Activated naive CD4-positive, alpha-beta T cell treated with anti-CD3 and anti-CD28 coated beads for 36 hours (primary cell): Measurements from ENCODE around the gene MAD1L1. TPM values are rescaled to one million over a fixed set of nuclear protein-coding genes. Genes with fewer than 3 reads are reported as not detected.

ENCODE experiments used
- CTCF ChIA-PET: fragments of 350-600 bp; sonication (Branson Sonifier 250); formaldehyde crosslinking; loops from one replicate; lab custom pipeline; 2021; ENCODE audit warnings: antibody characterized with exemption; lab: Charles Lee
- DNase-seq: peaks from one replicate; pipeline ENCODE4 v3.0.0-alpha.2; 2020
- H3K27ac Mint-ChIP-seq: one replicate; pipeline ENCODE4 v1.8.0; 2021; ENCODE audit warnings: mild to moderate bottlenecking, mixed read lengths
- H3K27me3 Mint-ChIP-seq: one replicate; pipeline ENCODE4 v1.8.0; 2021; ENCODE audit warnings: low read depth, mixed read lengths
- H3K36me3 Mint-ChIP-seq: one replicate; pipeline ENCODE4 v1.8.0; 2021; ENCODE audit warnings: low read depth, mixed read lengths
- H3K4me1 Mint-ChIP-seq: one replicate; pipeline ENCODE4 v1.8.0; 2021; ENCODE audit warnings: low read depth, mixed read lengths
- H3K4me3 Mint-ChIP-seq: one replicate; pipeline ENCODE4 v1.8.0; 2021; ENCODE audit warnings: mild to moderate bottlenecking, moderate library complexity, mixed read lengths
- H3K9me3 Mint-ChIP-seq: one replicate; pipeline ENCODE4 v1.8.0; 2021; ENCODE audit warnings: mixed read lengths
- intact Hi-C: fragments of 100-400 bp; cut with micrococcal nuclease; formaldehyde crosslinking; loops from one replicate; pipeline ENCODE4 v1.15.1; 2023
- total RNA-seq, 2 experiments: library from RNA; stranded (reverse); gene quantifications; one replicate each; pipeline ENCODE4 v1.2.3, GENCODE V29; 2021

Gene MAD1L1
- total RNA-seq, 2 experiments from 2014 or later, result 37.5 to 40.2 TPM

- no peak for DNase-seq
- intact Hi-C loops, result no loop called here
- no peaks in the 10 kb centered on the region for H3K27me3 Mint-ChIP-seq
- peaks cover 13% of the 10 kb centered on the region for H3K9me3 Mint-ChIP-seq
- CTCF ChIA-PET, result no interaction called here
- no peak overlapping the region for H3K4me3 Mint-ChIP-seq
- no peak overlapping the region for H3K27ac Mint-ChIP-seq
- peaks cover 13% of the 10 kb centered on the region for H3K36me3 Mint-ChIP-seq
- H3K4me1 Mint-ChIP-seq, result peaks cover 25% of the 10 kb centered on the region
Measured at GRCh38 chr7:2032030-2032875, 200.5 kb downstream of the MAD1L1 start.

DNA sequence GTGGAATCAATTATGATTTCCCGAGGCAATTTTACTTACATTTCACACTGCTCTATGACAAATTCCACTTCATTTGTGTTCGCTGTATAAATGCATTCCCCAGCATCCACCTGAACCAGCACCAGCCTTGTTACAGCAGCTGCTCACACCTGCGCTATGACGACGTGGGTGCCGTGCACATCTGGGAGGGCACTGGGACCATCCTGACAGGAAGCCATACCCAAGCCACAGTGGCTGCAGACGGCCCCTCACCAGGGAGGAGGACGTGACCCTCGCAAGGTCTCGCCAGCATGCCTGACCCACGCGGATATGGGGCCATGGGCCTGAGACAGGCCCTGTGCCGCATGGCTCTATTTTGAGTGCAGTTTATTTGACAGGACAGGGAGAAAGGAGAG, 201.3 kb downstream of the MAD1L1 start:
- CTCF ChIA-PET, result no interaction called here
- H3K27ac Mint-ChIP-seq, result no peak overlapping the region

DNA sequence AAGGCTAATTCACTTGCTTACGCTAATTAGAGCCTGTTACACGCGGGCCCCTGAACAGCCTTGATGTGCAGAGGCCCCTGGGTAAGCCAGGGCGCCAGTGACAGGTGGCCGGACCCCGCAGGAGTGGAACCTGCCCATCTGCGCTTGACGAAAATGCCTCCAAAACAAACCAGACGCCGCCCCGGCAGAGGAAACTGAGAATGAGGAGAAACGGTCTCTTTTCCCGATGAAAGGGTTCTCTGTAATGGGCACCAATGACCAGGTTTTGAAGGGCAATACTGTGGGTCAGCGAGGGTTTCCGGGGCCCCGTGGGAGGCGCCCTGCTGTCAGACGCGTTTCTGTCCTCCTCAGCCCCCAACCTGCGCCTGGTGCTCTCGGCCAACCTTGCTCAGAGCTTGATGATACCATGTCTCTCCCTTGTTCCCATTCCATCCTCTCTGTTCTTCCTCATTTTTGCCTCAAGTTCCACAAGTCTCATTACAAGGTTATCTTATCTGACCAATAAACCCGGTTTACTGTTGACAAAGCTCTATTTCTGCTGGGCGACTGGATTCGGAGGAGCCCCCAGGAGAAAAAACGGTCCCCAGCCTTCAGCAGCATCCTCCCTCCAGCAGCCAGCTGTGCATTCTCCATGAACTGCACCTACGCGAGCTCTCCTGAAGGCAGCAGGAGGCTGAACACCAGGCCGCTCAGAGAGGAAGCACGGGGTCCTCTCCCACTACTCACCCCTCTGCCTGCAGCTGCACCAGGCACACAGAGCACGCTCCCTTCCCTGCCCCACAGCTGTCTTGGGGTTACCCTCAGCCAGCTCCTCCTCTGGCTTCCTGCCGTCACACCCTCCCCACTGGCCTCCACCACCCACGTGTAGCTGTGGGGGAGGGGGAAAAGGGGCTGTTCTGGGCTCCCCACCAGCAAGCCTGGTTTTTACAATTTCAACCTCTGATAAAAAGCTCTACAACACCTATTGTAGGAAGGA, 202.0 kb downstream of the MAD1L1 start:
- H3K4me1 Mint-ChIP-seq, result peaks cover 18% of the 10 kb centered on the region
- H3K4me3 Mint-ChIP-seq, result no peak overlapping the region
- H3K36me3 Mint-ChIP-seq, result peaks cover 18% of the 10 kb centered on the region
- CTCF ChIA-PET, result no interaction called here
- H3K27ac Mint-ChIP-seq, result no peak overlapping the region
- peaks cover 15% of the 10 kb centered on the region for H3K9me3 Mint-ChIP-seq
- intact Hi-C loops, result no loop called here
- H3K27me3 Mint-ChIP-seq, result no peaks in the 10 kb centered on the region
- no peak for DNase-seq

More for the DNA sequence above, 201.3 kb downstream of the MAD1L1 start:
- Mint-ChIP-seq H3K27me3 (no peaks in the 10 kb centered on the region), H3K36me3 (peaks cover 15% of the 10 kb centered on the region), H3K4me3 (no peak overlapping the region), H3K9me3 (peaks cover 13% of the 10 kb centered on the region), H3K4me1 (peaks cover 18% of the 10 kb centered on the region)
- intact Hi-C loops, result no loop called here
- no peak for DNase-seq

GRCh38 chr7:2029936-2030335, 202.8 kb downstream of the MAD1L1 start:
- CTCF ChIA-PET, result no interaction called here
- Mint-ChIP-seq H3K9me3 (peaks cover 21% of the 10 kb centered on the region), H3K4me1 (peaks cover 18% of the 10 kb centered on the region), H3K27ac (no peak overlapping the region), H3K36me3 (peaks cover 22% of the 10 kb centered on the region), H3K27me3 (no peaks in the 10 kb centered on the region), H3K4me3 (no peak overlapping the region)
- no peak for DNase-seq
- intact Hi-C loops, result no loop called here

- CTCF ChIA-PET, result interaction anchor here (0.6 kb wide), 2 partner anchors 152 to 251 kb away, joined by 3 read pairs; no protein-coding TSS in a partner anchor
- Mint-ChIP-seq H3K27ac (no peak overlapping the region), H3K9me3 (peaks cover 25% of the 10 kb centered on the region), H3K36me3 (peaks cover 27% of the 10 kb centered on the region), H3K4me3 (no peak overlapping the region), H3K27me3 (no peaks in the 10 kb centered on the region), H3K4me1 (peaks cover 20% of the 10 kb centered on the region)
- intact Hi-C loops, result no loop called here
- DNase-seq, result no peak
Measured at GRCh38 chr7:2029211-2029905, 203.4 kb downstream of the MAD1L1 start.

- no peak overlapping the region for H3K27ac Mint-ChIP-seq
Measured at GRCh38 chr7:2028733-2029132, 204.0 kb downstream of the MAD1L1 start.

DNA sequence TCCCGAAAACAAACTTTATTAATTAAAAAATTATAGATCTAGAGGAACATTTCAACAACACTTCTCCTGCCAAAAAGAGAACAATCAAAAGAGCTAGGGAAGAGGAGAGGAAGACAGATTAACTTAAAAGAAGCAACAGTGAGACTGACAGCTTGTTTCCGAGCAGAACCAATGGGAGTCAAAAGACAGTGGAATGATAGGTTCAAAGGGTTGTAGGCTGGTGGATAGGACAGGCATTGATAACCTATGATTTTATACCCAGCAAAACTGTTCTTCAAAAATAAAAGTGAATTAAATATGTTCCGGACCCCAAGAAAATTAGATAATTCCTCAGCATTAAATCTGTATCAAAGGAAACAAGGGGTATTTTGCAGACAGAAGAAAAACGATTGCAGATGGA, 207.6 kb downstream of the MAD1L1 start:
- H3K4me3 Mint-ChIP-seq, result no peak overlapping the region
- no peak for DNase-seq
- no peak overlapping the region for H3K27ac Mint-ChIP-seq
- H3K4me1 Mint-ChIP-seq, result peaks cover 16% of the 10 kb centered on the region
- H3K36me3 Mint-ChIP-seq, result peaks cover 27% of the 10 kb centered on the region
- no peaks in the 10 kb centered on the region for H3K27me3 Mint-ChIP-seq
- intact Hi-C loops, result no loop called here
- CTCF ChIA-PET, result no interaction called here
- H3K9me3 Mint-ChIP-seq, result peaks cover 28% of the 10 kb centered on the region

More at GRCh38 chr7:2028733-2029132, 204.0 kb downstream of the MAD1L1 start:
- intact Hi-C loops, result no loop called here
- Mint-ChIP-seq H3K36me3 (peaks cover 27% of the 10 kb centered on the region), H3K9me3 (peaks cover 28% of the 10 kb centered on the region), H3K4me1 (peaks cover 24% of the 10 kb centered on the region), H3K27me3 (no peaks in the 10 kb centered on the region), H3K4me3 (no peak overlapping the region)
- DNase-seq, result no peak
- CTCF ChIA-PET, result no interaction called here

GRCh38 chr7:2024567-2024918, 208.2 kb downstream of the MAD1L1 start:
- Mint-ChIP-seq H3K36me3 (peaks cover 25% of the 10 kb centered on the region), H3K9me3 (peaks cover 28% of the 10 kb centered on the region), H3K27ac (no peak overlapping the region), H3K27me3 (no peaks in the 10 kb centered on the region), H3K4me3 (no peak overlapping the region), H3K4me1 (peaks cover 21% of the 10 kb centered on the region)
- no peak for DNase-seq
- intact Hi-C loops, result no loop called here
- CTCF ChIA-PET, result no interaction called here

DNA sequence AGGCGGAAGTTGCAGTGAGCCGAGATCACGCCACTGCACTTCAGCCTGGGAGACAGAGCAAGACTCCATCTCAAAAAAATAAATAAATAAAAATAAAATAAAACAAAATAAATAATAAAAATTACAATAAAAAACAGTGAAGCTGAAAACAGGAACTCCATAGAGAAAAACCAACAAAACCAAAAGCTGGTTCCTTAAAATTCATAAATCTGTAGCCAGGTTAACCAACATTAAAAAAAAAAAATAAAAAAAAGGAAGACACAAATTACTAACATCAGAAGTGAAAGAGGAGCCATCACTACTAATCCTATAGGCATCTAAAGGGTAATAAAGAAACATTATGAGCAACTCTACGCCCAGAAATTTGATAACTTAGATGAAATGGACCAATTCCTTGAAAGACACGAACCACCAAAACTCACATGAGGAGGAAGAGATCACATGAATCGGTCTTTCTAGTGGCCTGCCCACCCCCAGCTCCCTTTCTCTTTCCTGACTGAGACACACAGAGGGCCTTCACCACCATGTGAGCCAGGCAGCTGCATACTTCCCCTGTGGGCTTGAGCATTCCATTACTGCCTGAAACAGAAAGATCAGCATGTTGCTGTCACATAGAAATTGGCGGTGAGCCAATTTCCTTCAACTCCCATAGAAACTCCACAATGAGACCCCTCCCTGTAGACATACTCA, 208.7 kb downstream of the MAD1L1 start:
- Mint-ChIP-seq H3K4me3 (no peak overlapping the region), H3K9me3 (peaks cover 25% of the 10 kb centered on the region), H3K36me3 (peaks cover 21% of the 10 kb centered on the region), H3K27me3 (no peaks in the 10 kb centered on the region), H3K4me1 (peaks cover 25% of the 10 kb centered on the region), H3K27ac (no peak overlapping the region)
- CTCF ChIA-PET, result interaction anchor here (0.5 kb wide), 1 partner anchor 585 kb away, joined by 3 read pairs; no protein-coding TSS in a partner anchor
- intact Hi-C loops, result no loop called here
- no peak for DNase-seq

- CTCF ChIA-PET, result no interaction called here
- Mint-ChIP-seq H3K4me3 (no peak overlapping the region), H3K4me1 (peaks cover 28% of the 10 kb centered on the region)
Measured at GRCh38 chr7:2022737-2023250, 210.0 kb downstream of the MAD1L1 start.

GRCh38 chr7:2022021-2022409, 210.7 kb downstream of the MAD1L1 start:
- CTCF ChIA-PET, result no interaction called here
- peaks cover 28% of the 10 kb centered on the region for H3K4me1 Mint-ChIP-seq
- peaks cover 14% of the 10 kb centered on the region for H3K36me3 Mint-ChIP-seq
- intact Hi-C loops, result no loop called here
- peaks cover 16% of the 10 kb centered on the region for H3K9me3 Mint-ChIP-seq
- no peak overlapping the region for H3K27ac Mint-ChIP-seq
- DNase-seq, result no peak
- H3K4me3 Mint-ChIP-seq, result no peak overlapping the region
- H3K27me3 Mint-ChIP-seq, result no peaks in the 10 kb centered on the region

More at GRCh38 chr7:2022737-2023250, 210.0 kb downstream of the MAD1L1 start:
- no peak for DNase-seq
- intact Hi-C loops, result no loop called here
- Mint-ChIP-seq H3K27me3 (no peaks in the 10 kb centered on the region), H3K36me3 (peaks cover 14% of the 10 kb centered on the region), H3K27ac (no peak overlapping the region), H3K9me3 (peaks cover 18% of the 10 kb centered on the region)
